Spleen (tissue), 11 donors: Measurements from ENCODE around the gene EPHX1. TPM values are rescaled to one million over a fixed set of nuclear protein-coding genes. Genes with fewer than 3 reads are reported as not detected.

ENCODE experiments used
- DNase-seq: peaks from one replicate; pipeline ENCODE4 v3.0.0-alpha.2; 2020
- H3K27ac ChIP-seq, 8 donors: fragments of 200-600 bp; sonication (generic) in 7 of 8; 1 replicate in 4 of 8; 2 replicates in 4 of 8; pipeline versions ENCODE4 v1.5.0 to v1.8.0; 2016 to 2021; ENCODE audit warnings: inconsistent platforms in 4 of 8, mild to moderate bottlenecking in 4 of 8, moderate library complexity in 1 of 8
- H3K27me3 ChIP-seq, 7 donors: fragments of 200-600 bp; sonication (generic) in 6 of 7; replicated peaks in 1 of 7; 1 replicate in 4 of 7; 2 replicates in 3 of 7; pipeline versions ENCODE4 v1.5.0 to v1.8.0; 2016 to 2021; ENCODE audit warnings: inconsistent platforms in 3 of 7, mild to moderate bottlenecking in 1 of 7
- H3K36me3 ChIP-seq, 6 donors: fragments of 200-600 bp; sonication (generic) in 5 of 6; 1 replicate in 4 of 6; 2 replicates in 2 of 6; pipeline versions ENCODE4 v1.5.0 to v1.8.0; 2016 to 2021; ENCODE audit warnings: inconsistent platforms in 2 of 6
- H3K4me1 ChIP-seq, 6 donors: fragments of 200-600 bp; sonication (generic) in 5 of 6; 1 replicate in 3 of 6; 2 replicates in 3 of 6; pipeline versions ENCODE4 v1.5.0 to v1.8.0; 2016 to 2021; ENCODE audit warnings: inconsistent platforms in 3 of 6
- H3K4me3 ChIP-seq, 8 donors: fragments of 200-600 bp; sonication (generic) in 7 of 8; 1 replicate in 4 of 8; 2 replicates in 4 of 8; pipeline versions ENCODE4 v1.5.0 to v1.8.0; 2016 to 2021; ENCODE audit warnings: inconsistent platforms in 4 of 8, mild to moderate bottlenecking in 4 of 8, moderate library complexity in 2 of 8
- H3K9me3 ChIP-seq, 8 donors: fragments of 200-600 bp; sonication (generic) in 7 of 8; 1 replicate in 4 of 8; 2 replicates in 4 of 8; pipeline versions ENCODE4 v1.5.0 to v1.8.0; 2016 to 2021; ENCODE audit warnings: inconsistent platforms in 4 of 8
- CTCF ChIP-seq, 11 experiments: fragments of 200-600 bp in 7 of 11; fragments of 450-650 bp in 4 of 11; sonication (generic) in 4 of 11; IDR thresholded peaks in 8 of 11; conservative IDR thresholded peaks in 3 of 11; 1 replicate in 7 of 11; 2 replicates in 4 of 11; pipeline versions ENCODE4 v1.4.0 to v1.8.0; 2016 to 2021; ENCODE audit warnings: antibody characterized with exemption in 11 of 11, inconsistent platforms in 4 of 11, mild to moderate bottlenecking in 1 of 11
- POLR2A ChIP-seq, 3 donors: fragments of 450-650 bp; IDR thresholded peaks; one replicate each; pipeline ENCODE4 v1.5.1; 2017; ENCODE audit warnings: antibody characterized with exemption in 3 of 3, mild to moderate bottlenecking in 1 of 3
- POLR2AphosphoS5 ChIP-seq, 3 donors: sonication (generic); formaldehyde crosslinking; IDR thresholded peaks; one replicate each; pipeline ENCODE4 v1.5.1; 2017; ENCODE audit warnings: antibody characterized with exemption in 3 of 3
- WGBS, 5 donors: extraction: QIAGEN DNeasy Blood & Tissue Kit in 3 of 5; methylation state at CpG; one replicate each; pipeline versions ENCODE4 v1.1.5 to v1.1.7; 2013 to 2018; 5-methylcytosine and 5-hydroxymethylcytosine counted together
- intact Hi-C: fragments of 100-400 bp; cut with DNase I; formaldehyde crosslinking; loops from one replicate; pipeline ENCODE4 v1.15.0; 2023; ENCODE audit warnings: low total_unique reads
- polyA plus RNA-seq, 3 donors: library from polyadenylated mRNA; stranded (reverse); fragments of 200-250 nt; gene quantifications; one replicate each; pipeline ENCODE4 v1.2.1, GENCODE V29; 2013
- total RNA-seq, 7 donors: library from RNA; depleted of rRNA in 3 of 7; stranded (reverse); fragments of >200 nt in 3 of 7; fragmentation: NEBNext Ultra II Directional in 4 of 7; extraction: Animal tissue kit (Norgen Biotek cat#: 25700) in 4 of 7; gene quantifications; one replicate each; pipeline versions ENCODE4 v1.1.0 to v1.2.1, GENCODE V29; 2016 to 2021
- donor health status: healthy with polysubstance abuse.
- donor health status: DM: no; HTN: no; CAD: no; lungs with moderate emphysema.
- donor health status: DM: no; HTN: no; CAD: no.
- donor health status: Bipolar disorder and iron deficiency.
- donor health status: healthy.
- donor health status: DM: no; HTN: no; CAD: no.
- donor health status: DM: yes; HTN: yes; CAD: no.

The EPHX1 gene
- total and polyA plus RNA-seq, 10 donors, result 3.9 to 92.8 (median 43.9) TPM

- Histone ChIP-seq H3K36me3 (no peaks in the 10 kb centered on the region), H3K27me3 (no peaks in the 10 kb centered on the region), H3K4me3 (no peak overlapping the region), H3K27ac (peak overlapping the region in 2 of 8 donors; percentile 64 to 73), H3K4me1 (peaks cover 25 to 52% (median 36%) of the 10 kb centered on the region in 6 donors), H3K9me3 (no peaks in the 10 kb centered on the region)
- intact Hi-C loops, result loop anchor here (10.0 kb wide), 1 partner anchor 108 kb away; the partner anchor contains the start of gene ENAH
- TF ChIP-seq CTCF (IDR thresholded peaks at IDR 0.05 in 8 of 11, conservative IDR thresholded peaks at IDR 0.05 in 3 of 11) (no peak), POLR2A (IDR thresholded peaks at IDR 0.05) (no peak), POLR2AphosphoS5 (IDR thresholded peaks at IDR 0.05) (no peak)
- peak; percentile 17 for DNase-seq
- WGBS, 5 donors, result 73 to 92% (median 88%) methylated on average over 5 of the region's 5 CpGs
Measured at GRCh38 chr1:225762444-225762843, 47.5 kb upstream of the EPHX1 start.

GRCh38 chr1:225763716-225764548 lies 46.0 kb upstream of the EPHX1 start:
- H3K27ac ChIP-seq, result peak overlapping the region in 7 of 8 donors; percentile 49 to 76 (median 72)
- DNase-seq, result peak; percentile 64
- no peaks in the 10 kb centered on the region for H3K27me3 ChIP-seq
- TF ChIP-seq POLR2AphosphoS5 (IDR thresholded peaks at IDR 0.05), result peak in 2 of 3 donors; percentile 54 to 59
- TF ChIP-seq POLR2A (IDR thresholded peaks at IDR 0.05), result no peak
- WGBS, 5 donors, result 40 to 65% (median 49%) methylated on average over 9 of the region's 9 CpGs
- H3K4me3 ChIP-seq, result no peak overlapping the region
- peaks cover 18 to 66% (median 46%) of the 10 kb centered on the region in 6 donors for H3K4me1 ChIP-seq
- H3K36me3 ChIP-seq, result no peaks in the 10 kb centered on the region
- no peaks in the 10 kb centered on the region for H3K9me3 ChIP-seq
- intact Hi-C loops, result loop anchor here (10.0 kb wide), 1 partner anchor 109 kb away; the partner anchor contains the start of gene ENAH

GRCh38 chr1:225765982-225766674 lies 43.8 kb upstream of the EPHX1 start:
- 91 to 98% (median 96%) methylated on average over 6 of the region's 6 CpGs for WGBS, 5 donors
- H3K27ac ChIP-seq, result peak overlapping the region in 5 of 8 donors; percentile 45 to 75 (median 61)
- H3K9me3 ChIP-seq, result no peaks in the 10 kb centered on the region
- no peak for TF ChIP-seq POLR2A (IDR thresholded peaks at IDR 0.05)
- no peak for TF ChIP-seq POLR2AphosphoS5 (IDR thresholded peaks at IDR 0.05)
- no peak for TF ChIP-seq CTCF (IDR thresholded peaks at IDR 0.05 in 8 of 11, conservative IDR thresholded peaks at IDR 0.05 in 3 of 11)
- no peaks in the 10 kb centered on the region for H3K27me3 ChIP-seq
- H3K4me3 ChIP-seq, result no peak overlapping the region
- intact Hi-C loops, result loop anchor here (10.0 kb wide), 1 partner anchor 111 kb away; the partner anchor contains the start of gene ENAH
- DNase-seq, result peak; percentile 5
- H3K4me1 ChIP-seq, result peaks cover 18 to 81% (median 54%) of the 10 kb centered on the region in 6 donors
- no peaks in the 10 kb centered on the region for H3K36me3 ChIP-seq

- Histone ChIP-seq H3K4me3 (no peak overlapping the region), H3K27ac (peak overlapping the region; percentile 42 to 76 (median 60)), H3K27me3 (no peaks in the 10 kb centered on the region), H3K9me3 (no peaks in the 10 kb centered on the region), H3K4me1 (peaks cover 23 to 89% (median 61%) of the 10 kb centered on the region in 6 donors), H3K36me3 (no peaks in the 10 kb centered on the region)
- WGBS, 5 donors, result 44 to 73% (median 67%) methylated on average over 8 of the region's 8 CpGs
- intact Hi-C loops, result loop anchor here (10.0 kb wide), 1 partner anchor 112 kb away; the partner anchor contains the start of gene ENAH
- no peak for DNase-seq
- TF ChIP-seq POLR2A (IDR thresholded peaks at IDR 0.05), result no peak
- no peak for TF ChIP-seq CTCF (IDR thresholded peaks at IDR 0.05 in 8 of 11, conservative IDR thresholded peaks at IDR 0.05 in 3 of 11)
- TF ChIP-seq POLR2AphosphoS5 (IDR thresholded peaks at IDR 0.05), result no peak
Measured at GRCh38 chr1:225766967-225767633, 42.8 kb upstream of the EPHX1 start.
